Calu3 (cell line): ENCODE measurements around the gene SPI1. TPM values are rescaled to one million over a fixed set of nuclear protein-coding genes. Genes with fewer than 3 reads are reported as not detected.

Experiments used
- BruUV-seq: library from RNA; stranded (reverse); fragments of 400-500 nt; replicated peaks from 2 replicates; lab custom pipeline; 2021; lab: Mats Ljungman, UMichigan
- CTCF ChIA-PET: fragments of 300-600 bp; sonication (Branson Sonifier 250); formaldehyde crosslinking; loops from one replicate; lab custom pipeline; 2022; ENCODE audit warnings: antibody characterized with exemption; lab: Charles Lee
- DNase-seq: peaks from one replicate; pipeline ENCODE4 v3.0.0; 2022
- H3K27ac Mint-ChIP-seq: one replicate; pipeline ENCODE4 v1.8.0; 2022; ENCODE audit warnings: mixed read lengths; ENCODE audit not compliant: unreplicated experiment
- H3K27me3 Mint-ChIP-seq: one replicate; pipeline ENCODE4 v1.8.0; 2022; ENCODE audit warnings: mixed read lengths; ENCODE audit not compliant: unreplicated experiment
- H3K36me3 Mint-ChIP-seq: one replicate; pipeline ENCODE4 v1.8.0; 2022; ENCODE audit warnings: mild to moderate bottlenecking, moderate library complexity, mixed read lengths; ENCODE audit not compliant: insufficient read depth, unreplicated experiment
- H3K4me1 Mint-ChIP-seq: one replicate; pipeline ENCODE4 v1.8.0; 2022; ENCODE audit warnings: mild to moderate bottlenecking, low read depth, mixed read lengths; ENCODE audit not compliant: unreplicated experiment
- H3K4me3 Mint-ChIP-seq: one replicate; pipeline ENCODE4 v1.8.0; 2022; ENCODE audit warnings: mild to moderate bottlenecking, low read depth, moderate library complexity, mixed read lengths; ENCODE audit not compliant: unreplicated experiment
- H3K9me3 Mint-ChIP-seq: one replicate; pipeline ENCODE4 v1.8.0; 2022; ENCODE audit warnings: low read depth, mixed read lengths; ENCODE audit not compliant: unreplicated experiment
- intact Hi-C: fragments of 100-400 bp; cut with micrococcal nuclease; formaldehyde crosslinking; loops from one replicate; pipeline ENCODE4 v1.10.0; 2022; ENCODE audit not compliant: unreplicated experiment
- total RNA-seq: library from RNA; stranded (reverse); gene quantifications from 2 replicates; pipeline ENCODE4 v1.2.3, GENCODE V29; 2022
- TF ChIP-seq, protein P1 (sequence below): fragments of 200-600 bp; IDR thresholded peaks from one replicate; pipeline ENCODE4 v1.8.0; 2022; ENCODE audit warnings: antibody characterized with exemption; ENCODE audit not compliant: unreplicated experiment

The SPI1 gene
- total RNA-seq, 1 experiment from 2014 or later: not detected

GRCh38 chr11:47355283-47356128, 22.8 kb downstream of the SPI1 start:
- no TSS peak for BruUV-seq

GRCh38 chr11:47354913-47355282, 23.4 kb downstream of the SPI1 start:
- BruUV-seq: no TSS peak
- intact Hi-C loops: loop anchor here (5.0 to 10.0 kb wide), 2 partner anchors 100 to 178 kb away; partner anchors contain the start of genes ARFGAP2 and NR1H3
- H3K4me1 Mint-ChIP-seq: no peaks in the 10 kb centered on the region
- no peaks in the 10 kb centered on the region for H3K36me3 Mint-ChIP-seq
- no peaks in the 10 kb centered on the region for H3K27me3 Mint-ChIP-seq
- no peak for DNase-seq
- H3K27ac Mint-ChIP-seq: no peak overlapping the region
- H3K9me3 Mint-ChIP-seq: no peaks in the 10 kb centered on the region
- TF ChIP-seq, protein P1, sequence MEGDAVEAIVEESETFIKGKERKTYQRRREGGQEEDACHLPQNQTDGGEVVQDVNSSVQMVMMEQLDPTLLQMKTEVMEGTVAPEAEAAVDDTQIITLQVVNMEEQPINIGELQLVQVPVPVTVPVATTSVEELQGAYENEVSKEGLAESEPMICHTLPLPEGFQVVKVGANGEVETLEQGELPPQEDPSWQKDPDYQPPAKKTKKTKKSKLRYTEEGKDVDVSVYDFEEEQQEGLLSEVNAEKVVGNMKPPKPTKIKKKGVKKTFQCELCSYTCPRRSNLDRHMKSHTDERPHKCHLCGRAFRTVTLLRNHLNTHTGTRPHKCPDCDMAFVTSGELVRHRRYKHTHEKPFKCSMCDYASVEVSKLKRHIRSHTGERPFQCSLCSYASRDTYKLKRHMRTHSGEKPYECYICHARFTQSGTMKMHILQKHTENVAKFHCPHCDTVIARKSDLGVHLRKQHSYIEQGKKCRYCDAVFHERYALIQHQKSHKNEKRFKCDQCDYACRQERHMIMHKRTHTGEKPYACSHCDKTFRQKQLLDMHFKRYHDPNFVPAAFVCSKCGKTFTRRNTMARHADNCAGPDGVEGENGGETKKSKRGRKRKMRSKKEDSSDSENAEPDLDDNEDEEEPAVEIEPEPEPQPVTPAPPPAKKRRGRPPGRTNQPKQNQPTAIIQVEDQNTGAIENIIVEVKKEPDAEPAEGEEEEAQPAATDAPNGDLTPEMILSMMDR: no peak
- CTCF ChIA-PET: interaction anchor here (0.6 to 1.1 kb wide), 6 partner anchors 74 to 202 kb away, joined by 3 to 10 read pairs (median 4); partner anchors contain the start of gene NR1H3
- H3K4me3 Mint-ChIP-seq: no peak overlapping the region

More at GRCh38 chr11:47355283-47356128, 22.8 kb downstream of the SPI1 start:
- Mint-ChIP-seq H3K36me3 (no peaks in the 10 kb centered on the region), H3K4me3 (no peak overlapping the region), H3K9me3 (no peaks in the 10 kb centered on the region), H3K27me3 (no peaks in the 10 kb centered on the region), H3K27ac (no peak overlapping the region), H3K4me1 (no peaks in the 10 kb centered on the region)
- CTCF ChIA-PET: interaction anchor here (0.6 to 1.1 kb wide), 6 partner anchors 75 to 202 kb away, joined by 3 to 10 read pairs (median 4); partner anchors contain the start of gene NR1H3
- intact Hi-C loops: loop anchor here (5.0 to 10.0 kb wide), 2 partner anchors 101 to 178 kb away; partner anchors contain the start of genes ARFGAP2 and NR1H3
- DNase-seq: peak; percentile 96
- TF ChIP-seq, protein P1: peak; percentile 97

- TF ChIP-seq, protein P1: no peak
- DNase-seq: no peak
- H3K27ac Mint-ChIP-seq: no peak overlapping the region
- H3K27me3 Mint-ChIP-seq: no peaks in the 10 kb centered on the region
- intact Hi-C loops: loop anchor here (10.0 kb wide), 1 partner anchor 99 kb away; the partner anchor contains the start of gene NR1H3
- no peak overlapping the region for H3K4me3 Mint-ChIP-seq
- H3K4me1 Mint-ChIP-seq: no peaks in the 10 kb centered on the region
- H3K9me3 Mint-ChIP-seq: no peaks in the 10 kb centered on the region
- BruUV-seq: no TSS peak
- no peaks in the 10 kb centered on the region for H3K36me3 Mint-ChIP-seq
- CTCF ChIA-PET: interaction anchor here (0.8 to 1.1 kb wide), 3 partner anchors 95 to 201 kb away, joined by 4 to 10 read pairs (median 10); partner anchors contain the start of gene NR1H3
Measured at GRCh38 chr11:47353978-47354774, 24.2 kb downstream of the SPI1 start.

GRCh38 chr11:47352556-47352955, 25.8 kb downstream of the SPI1 start, which contains the start of gene MYBPC3:
MYBPC3 (minus strand) TSS chr11:47352702; CDS start chr11:47352647, 55 bp downstream.
- DNase-seq: no peak
- no peak within 1 kb of the TSS for H3K4me3 Mint-ChIP-seq
- BruUV-seq: no TSS peak
- no peaks in the 10 kb centered on the region for H3K4me1 Mint-ChIP-seq
- H3K27me3 Mint-ChIP-seq: peaks cover 12% of the 10 kb centered on the region
- H3K27ac Mint-ChIP-seq: no peak within 1 kb of the TSS
- intact Hi-C loops: loop anchor here (10.0 kb wide), 1 partner anchor 98 kb away; the partner anchor contains the start of gene NR1H3
- no peaks in the 10 kb centered on the region for H3K9me3 Mint-ChIP-seq
- CTCF ChIA-PET: no interaction called here
- H3K36me3 Mint-ChIP-seq: no peaks in the 10 kb centered on the region
- TF ChIP-seq, protein P1: no peak
